HG03095 (cell line): ENCODE data around the gene LCNL1.

Source experiments
- ATAC-seq: cut with Tn5 transposase; IDR thresholded peaks from one replicate; pipeline ENCODE4 v1.9.1; 2021; ENCODE audit warnings: moderate library complexity; ENCODE audit not compliant: unreplicated experiment

Gene LCNL1

GRCh38 chr9:136973618-136974617 is 8.9 kb upstream of the LCNL1 start:
- no peak for ATAC-seq

- ATAC-seq = no peak
These were observed 7.8 kb upstream of the LCNL1 start for GRCh38 chr9:136974817-136975535.

GRCh38 chr9:136975644-136976043 is 7.1 kb upstream of the LCNL1 start:
- no peak for ATAC-seq

GRCh38 chr9:136977223-136977622 is 5.6 kb upstream of the LCNL1 start, which contains the start of gene PTGDS:
Gene PTGDS, plus strand, starts transcription at chr9:136977504. Its CDS starts 75 bp downstream, at chr9:136977579.
- ATAC-seq = no peak

GRCh38 chr9:136977649-136978072 is 5.1 kb upstream of the LCNL1 start:
- no peak for ATAC-seq

- ATAC-seq = no peak
These were observed 4.5 kb upstream of the LCNL1 start for GRCh38 chr9:136978073-136978864.

GRCh38 chr9:136978865-136979544 is 3.8 kb upstream of the LCNL1 start:
- ATAC-seq = no peak

GRCh38 chr9:136979769-136980587 is 2.8 kb upstream of the LCNL1 start:
- ATAC-seq = no peak

GRCh38 chr9:136980669-136981478 is 1.9 kb upstream of the LCNL1 start:
- ATAC-seq = no peak

GRCh38 chr9:136981588-136982231 is 1.1 kb upstream of the LCNL1 start:
- ATAC-seq = no peak

- ATAC-seq = no peak
These were observed 374 bp downstream of the LCNL1 start for GRCh38 chr9:136983167-136983566.

- ATAC-seq = no peak
These were observed 992 bp downstream of the LCNL1 start for GRCh38 chr9:136983656-136984314.

GRCh38 chr9:136984464-136985026 is 1.8 kb downstream of the LCNL1 start:
- ATAC-seq = no peak

- ATAC-seq = no peak
These were observed 2.3 kb downstream of the LCNL1 start for GRCh38 chr9:136985027-136985602.

- no peak for ATAC-seq
These were observed 3.1 kb downstream of the LCNL1 start for GRCh38 chr9:136985853-136986252.

GRCh38 chr9:136988872-136989271 is 6.1 kb downstream of the LCNL1 start:
- ATAC-seq = no peak
